Measurements from ENCODE around the gene ZCCHC14. TPM values are rescaled to one million over a fixed set of nuclear protein-coding genes. Genes with fewer than 3 reads are reported as not detected.

The ZCCHC14 gene
- total and polyA plus RNA-seq, 10 of the 15 experiments (the other 5 are each of a cell fraction or from before 2014, with no cell fraction given), result 0.02 to 0.26 (median 0.05) TPM; not detected in 3

DNA sequence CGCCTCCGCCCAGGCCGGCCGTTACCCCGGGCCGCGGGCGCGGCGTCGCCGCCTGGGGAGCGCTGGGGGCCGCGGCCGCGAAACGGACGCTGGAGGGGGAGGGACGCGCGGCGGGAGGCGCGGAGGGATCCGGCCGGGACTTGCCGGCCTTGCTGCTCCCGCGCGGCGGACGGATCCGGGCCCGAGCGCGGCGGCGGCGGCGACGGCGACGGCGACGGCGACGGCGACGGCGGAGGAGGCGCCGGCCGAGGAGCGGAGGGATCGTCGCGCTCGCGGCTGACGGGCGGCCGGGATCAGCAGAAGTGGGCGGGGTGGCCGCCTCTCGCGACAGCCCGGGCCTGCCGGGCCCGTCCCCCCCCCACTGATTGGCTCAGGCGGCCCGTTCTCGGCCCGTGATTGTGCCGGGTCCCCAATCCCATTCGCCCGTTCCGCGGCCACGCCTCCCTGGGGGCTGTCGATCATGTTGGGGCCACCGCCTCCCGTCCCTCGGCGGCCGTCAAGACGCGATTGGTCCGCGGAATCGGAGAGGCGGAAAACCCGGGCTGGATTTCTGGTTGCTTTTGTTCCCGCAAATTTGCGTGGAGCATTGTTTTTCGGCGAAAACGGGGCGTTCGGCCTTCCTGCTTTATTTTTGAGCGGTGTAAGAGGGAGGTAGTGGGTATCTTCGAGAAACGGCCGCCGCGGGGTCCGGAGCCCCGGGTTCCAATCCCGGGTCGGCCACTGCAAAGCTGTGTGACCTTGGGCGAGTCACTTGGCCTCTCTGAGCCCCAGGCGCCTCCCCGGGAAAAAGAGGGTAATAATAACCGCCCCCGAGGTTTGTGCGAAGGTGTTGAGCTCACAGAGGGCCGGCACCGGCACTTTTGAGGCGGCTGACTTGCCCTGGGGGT, at the start of gene ZCCHC14 (continued):
- TF ChIP-seq, protein P1, sequence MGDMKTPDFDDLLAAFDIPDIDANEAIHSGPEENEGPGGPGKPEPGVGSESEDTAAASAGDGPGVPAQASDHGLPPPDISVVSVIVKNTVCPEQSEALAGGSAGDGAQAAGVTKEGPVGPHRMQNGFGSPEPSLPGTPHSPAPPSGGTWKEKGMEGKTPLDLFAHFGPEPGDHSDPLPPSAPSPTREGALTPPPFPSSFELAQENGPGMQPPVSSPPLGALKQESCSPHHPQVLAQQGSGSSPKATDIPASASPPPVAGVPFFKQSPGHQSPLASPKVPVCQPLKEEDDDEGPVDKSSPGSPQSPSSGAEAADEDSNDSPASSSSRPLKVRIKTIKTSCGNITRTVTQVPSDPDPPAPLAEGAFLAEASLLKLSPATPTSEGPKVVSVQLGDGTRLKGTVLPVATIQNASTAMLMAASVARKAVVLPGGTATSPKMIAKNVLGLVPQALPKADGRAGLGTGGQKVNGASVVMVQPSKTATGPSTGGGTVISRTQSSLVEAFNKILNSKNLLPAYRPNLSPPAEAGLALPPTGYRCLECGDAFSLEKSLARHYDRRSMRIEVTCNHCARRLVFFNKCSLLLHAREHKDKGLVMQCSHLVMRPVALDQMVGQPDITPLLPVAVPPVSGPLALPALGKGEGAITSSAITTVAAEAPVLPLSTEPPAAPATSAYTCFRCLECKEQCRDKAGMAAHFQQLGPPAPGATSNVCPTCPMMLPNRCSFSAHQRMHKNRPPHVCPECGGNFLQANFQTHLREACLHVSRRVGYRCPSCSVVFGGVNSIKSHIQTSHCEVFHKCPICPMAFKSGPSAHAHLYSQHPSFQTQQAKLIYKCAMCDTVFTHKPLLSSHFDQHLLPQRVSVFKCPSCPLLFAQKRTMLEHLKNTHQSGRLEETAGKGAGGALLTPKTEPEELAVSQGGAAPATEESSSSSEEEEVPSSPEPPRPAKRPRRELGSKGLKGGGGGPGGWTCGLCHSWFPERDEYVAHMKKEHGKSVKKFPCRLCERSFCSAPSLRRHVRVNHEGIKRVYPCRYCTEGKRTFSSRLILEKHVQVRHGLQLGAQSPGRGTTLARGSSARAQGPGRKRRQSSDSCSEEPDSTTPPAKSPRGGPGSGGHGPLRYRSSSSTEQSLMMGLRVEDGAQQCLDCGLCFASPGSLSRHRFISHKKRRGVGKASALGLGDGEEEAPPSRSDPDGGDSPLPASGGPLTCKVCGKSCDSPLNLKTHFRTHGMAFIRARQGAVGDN (IDR thresholded peaks at IDR 0.05), result no peak
- TF ChIP-seq, protein P2, sequence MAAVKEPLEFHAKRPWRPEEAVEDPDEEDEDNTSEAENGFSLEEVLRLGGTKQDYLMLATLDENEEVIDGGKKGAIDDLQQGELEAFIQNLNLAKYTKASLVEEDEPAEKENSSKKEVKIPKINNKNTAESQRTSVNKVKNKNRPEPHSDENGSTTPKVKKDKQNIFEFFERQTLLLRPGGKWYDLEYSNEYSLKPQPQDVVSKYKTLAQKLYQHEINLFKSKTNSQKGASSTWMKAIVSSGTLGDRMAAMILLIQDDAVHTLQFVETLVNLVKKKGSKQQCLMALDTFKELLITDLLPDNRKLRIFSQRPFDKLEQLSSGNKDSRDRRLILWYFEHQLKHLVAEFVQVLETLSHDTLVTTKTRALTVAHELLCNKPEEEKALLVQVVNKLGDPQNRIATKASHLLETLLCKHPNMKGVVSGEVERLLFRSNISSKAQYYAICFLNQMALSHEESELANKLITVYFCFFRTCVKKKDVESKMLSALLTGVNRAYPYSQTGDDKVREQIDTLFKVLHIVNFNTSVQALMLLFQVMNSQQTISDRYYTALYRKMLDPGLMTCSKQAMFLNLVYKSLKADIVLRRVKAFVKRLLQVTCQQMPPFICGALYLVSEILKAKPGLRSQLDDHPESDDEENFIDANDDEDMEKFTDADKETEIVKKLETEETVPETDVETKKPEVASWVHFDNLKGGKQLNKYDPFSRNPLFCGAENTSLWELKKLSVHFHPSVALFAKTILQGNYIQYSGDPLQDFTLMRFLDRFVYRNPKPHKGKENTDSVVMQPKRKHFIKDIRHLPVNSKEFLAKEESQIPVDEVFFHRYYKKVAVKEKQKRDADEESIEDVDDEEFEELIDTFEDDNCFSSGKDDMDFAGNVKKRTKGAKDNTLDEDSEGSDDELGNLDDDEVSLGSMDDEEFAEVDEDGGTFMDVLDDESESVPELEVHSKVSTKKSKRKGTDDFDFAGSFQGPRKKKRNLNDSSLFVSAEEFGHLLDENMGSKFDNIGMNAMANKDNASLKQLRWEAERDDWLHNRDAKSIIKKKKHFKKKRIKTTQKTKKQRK (IDR thresholded peaks at IDR 0.05; ENCODE audit: low read depth, low read length), result no peak
- TF ChIP-seq, protein P3, sequence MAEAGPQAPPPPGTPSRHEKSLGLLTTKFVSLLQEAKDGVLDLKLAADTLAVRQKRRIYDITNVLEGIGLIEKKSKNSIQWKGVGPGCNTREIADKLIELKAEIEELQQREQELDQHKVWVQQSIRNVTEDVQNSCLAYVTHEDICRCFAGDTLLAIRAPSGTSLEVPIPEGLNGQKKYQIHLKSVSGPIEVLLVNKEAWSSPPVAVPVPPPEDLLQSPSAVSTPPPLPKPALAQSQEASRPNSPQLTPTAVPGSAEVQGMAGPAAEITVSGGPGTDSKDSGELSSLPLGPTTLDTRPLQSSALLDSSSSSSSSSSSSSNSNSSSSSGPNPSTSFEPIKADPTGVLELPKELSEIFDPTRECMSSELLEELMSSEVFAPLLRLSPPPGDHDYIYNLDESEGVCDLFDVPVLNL (IDR thresholded peaks at IDR 0.05; ENCODE audit: low read depth, low read length), result no peak
- TF ChIP-seq MTA2 (IDR thresholded peaks at IDR 0.05; ENCODE audit: low read depth) (no peak), PAX5 (IDR thresholded peaks at IDR 0.05; ENCODE audit: borderline replicate concordance, low read depth, low read length) (no peak), SUZ12 (IDR thresholded peaks at IDR 0.05; ENCODE audit: unreplicated experiment) (peak; percentile 72), MXI1 (IDR thresholded peaks at IDR 0.05; ENCODE audit: low read depth, low read length) (no peak), NBN (IDR thresholded peaks at IDR 0.05) (no peak), YY1 (IDR thresholded peaks at IDR 0.05; ENCODE audit: low read depth, low read length) (no peak), ESRRA (IDR thresholded peaks at IDR 0.05; ENCODE audit: low read length) (no peak)
- TF ChIP-seq, protein P4, sequence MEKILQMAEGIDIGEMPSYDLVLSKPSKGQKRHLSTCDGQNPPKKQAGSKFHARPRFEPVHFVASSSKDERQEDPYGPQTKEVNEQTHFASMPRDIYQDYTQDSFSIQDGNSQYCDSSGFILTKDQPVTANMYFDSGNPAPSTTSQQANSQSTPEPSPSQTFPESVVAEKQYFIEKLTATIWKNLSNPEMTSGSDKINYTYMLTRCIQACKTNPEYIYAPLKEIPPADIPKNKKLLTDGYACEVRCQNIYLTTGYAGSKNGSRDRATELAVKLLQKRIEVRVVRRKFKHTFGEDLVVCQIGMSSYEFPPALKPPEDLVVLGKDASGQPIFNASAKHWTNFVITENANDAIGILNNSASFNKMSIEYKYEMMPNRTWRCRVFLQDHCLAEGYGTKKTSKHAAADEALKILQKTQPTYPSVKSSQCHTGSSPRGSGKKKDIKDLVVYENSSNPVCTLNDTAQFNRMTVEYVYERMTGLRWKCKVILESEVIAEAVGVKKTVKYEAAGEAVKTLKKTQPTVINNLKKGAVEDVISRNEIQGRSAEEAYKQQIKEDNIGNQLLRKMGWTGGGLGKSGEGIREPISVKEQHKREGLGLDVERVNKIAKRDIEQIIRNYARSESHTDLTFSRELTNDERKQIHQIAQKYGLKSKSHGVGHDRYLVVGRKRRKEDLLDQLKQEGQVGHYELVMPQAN (conservative IDR thresholded peaks at IDR 0.05), result no peak
- TF ChIP-seq, protein P5, sequence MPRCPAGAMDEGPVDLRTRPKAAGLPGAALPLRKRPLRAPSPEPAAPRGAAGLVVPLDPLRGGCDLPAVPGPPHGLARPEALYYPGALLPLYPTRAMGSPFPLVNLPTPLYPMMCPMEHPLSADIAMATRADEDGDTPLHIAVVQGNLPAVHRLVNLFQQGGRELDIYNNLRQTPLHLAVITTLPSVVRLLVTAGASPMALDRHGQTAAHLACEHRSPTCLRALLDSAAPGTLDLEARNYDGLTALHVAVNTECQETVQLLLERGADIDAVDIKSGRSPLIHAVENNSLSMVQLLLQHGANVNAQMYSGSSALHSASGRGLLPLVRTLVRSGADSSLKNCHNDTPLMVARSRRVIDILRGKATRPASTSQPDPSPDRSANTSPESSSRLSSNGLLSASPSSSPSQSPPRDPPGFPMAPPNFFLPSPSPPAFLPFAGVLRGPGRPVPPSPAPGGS (IDR thresholded peaks at IDR 0.05; ENCODE audit: borderline replicate concordance, insufficient read depth, low read depth, low read length, poor library complexity, severe bottlenecking), result no peak
- TF ChIP-seq, protein P6, sequence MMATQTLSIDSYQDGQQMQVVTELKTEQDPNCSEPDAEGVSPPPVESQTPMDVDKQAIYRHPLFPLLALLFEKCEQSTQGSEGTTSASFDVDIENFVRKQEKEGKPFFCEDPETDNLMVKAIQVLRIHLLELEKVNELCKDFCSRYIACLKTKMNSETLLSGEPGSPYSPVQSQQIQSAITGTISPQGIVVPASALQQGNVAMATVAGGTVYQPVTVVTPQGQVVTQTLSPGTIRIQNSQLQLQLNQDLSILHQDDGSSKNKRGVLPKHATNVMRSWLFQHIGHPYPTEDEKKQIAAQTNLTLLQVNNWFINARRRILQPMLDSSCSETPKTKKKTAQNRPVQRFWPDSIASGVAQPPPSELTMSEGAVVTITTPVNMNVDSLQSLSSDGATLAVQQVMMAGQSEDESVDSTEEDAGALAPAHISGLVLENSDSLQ (IDR thresholded peaks at IDR 0.05), result peak; percentile 98
